CD4-positive, alpha-beta T cell treated with Interleukin-6 at 100 ng/mL for 8 hours (primary cell): Measurements from ENCODE around the gene VPS29.
"Not testable (repeated sequence)": the region's sequence is repeated elsewhere in the genome, so short reads cannot be mapped to it uniquely, and the experiment has no call there.

Experiments
- DNase-seq: peaks from one replicate; pipeline ENCODE4 v3.0.0-alpha.2; 2020; ENCODE audit warnings: mixed read lengths, low spot score

VPS29 gene

DNA sequence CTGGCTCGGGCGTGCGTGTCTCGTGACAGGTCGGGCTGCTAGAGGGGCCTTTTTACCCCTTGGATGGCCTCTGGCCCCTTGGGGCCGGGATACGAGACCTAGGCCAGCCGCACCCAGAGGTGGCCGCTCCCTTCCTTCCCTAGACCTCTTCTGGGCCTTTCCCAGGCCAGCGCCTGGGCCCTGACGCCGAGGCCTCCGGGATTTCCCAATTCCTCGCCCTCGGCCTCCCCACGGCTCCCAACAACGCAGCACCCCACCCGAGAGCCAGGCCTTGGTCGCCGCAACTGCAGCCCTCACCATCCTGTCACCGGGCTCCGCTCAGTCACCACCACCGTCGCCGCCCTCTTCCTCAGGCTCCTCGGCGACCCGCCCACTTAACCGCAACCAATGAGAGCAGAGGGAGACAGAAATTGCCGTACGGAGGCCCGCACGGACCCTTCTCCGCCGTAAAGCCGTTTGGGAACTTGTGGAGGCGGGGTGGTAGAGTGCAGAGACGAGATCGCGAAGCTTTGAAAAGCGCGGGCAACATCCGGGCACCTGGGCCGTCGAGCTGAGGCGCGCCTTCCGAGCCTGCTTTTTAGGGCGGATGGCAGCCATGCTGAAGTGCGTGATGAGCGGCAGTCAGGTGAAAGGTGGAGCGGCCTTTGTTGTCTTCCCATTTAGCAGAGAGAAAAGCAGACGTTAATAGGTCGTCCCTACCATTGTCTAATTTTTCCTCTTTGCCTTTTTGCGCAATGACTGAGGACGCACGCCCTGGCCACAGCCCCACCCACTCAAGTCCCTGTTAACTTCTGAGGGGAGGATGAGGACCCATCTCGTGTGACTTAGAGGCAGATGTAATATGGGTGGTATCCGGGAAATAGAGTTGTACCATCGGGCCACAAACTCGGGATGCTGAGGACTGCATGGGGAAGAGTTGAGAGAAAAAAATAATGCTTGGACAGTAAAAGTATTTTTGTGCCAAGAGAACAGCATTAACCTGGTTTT, at the start of gene VPS29, which contains the start of gene RAD9B:
VPS29 (minus strand) TSS at position 360 of the 987 bp plus-strand sequence; CDS start at position 300, 60 bp downstream.
RAD9B (plus strand) TSS at position 580 of the 987 bp plus-strand sequence; CDS start at position 587, 7 bp downstream.
- peak; percentile 99 for DNase-seq

DNA sequence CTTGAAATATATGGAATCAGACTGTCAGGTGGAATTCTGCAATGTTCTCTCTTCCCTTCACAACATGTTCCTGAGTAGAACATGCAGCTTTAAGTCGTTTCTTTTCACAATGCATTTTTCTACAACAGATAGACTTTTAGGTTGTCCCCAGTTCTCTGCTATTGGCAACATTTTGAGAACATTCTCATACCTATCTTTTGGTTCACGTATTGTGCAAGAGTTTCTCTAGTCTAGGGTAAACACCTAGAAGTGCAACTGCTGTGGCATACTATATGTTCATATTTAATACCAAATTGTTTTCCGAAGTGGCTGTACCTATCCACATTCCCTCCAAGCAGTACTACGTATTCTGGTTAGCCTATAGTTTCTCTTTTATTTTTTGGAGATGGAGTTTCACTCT, 49.1 kb upstream of the VPS29 start:
- no peak for DNase-seq

DNA sequence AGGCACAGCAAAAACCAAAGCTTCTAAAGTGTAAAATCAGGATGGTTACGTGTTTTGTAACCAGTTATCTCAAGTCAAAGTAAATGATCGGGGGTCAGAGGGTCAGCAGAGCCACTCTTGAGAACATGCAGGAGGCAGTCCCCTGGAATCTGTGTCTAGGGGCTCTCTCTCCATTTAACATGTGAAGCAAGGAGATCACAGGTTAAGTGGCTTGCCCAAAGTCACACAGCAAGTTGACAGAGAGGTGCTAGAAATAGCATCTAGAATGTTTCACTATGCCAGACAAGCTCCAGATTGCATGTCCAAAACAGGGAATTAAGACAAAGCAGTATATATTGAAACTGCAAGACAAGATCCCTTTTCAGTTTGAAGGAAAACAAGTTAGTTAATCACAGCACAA, 47.8 kb upstream of the VPS29 start:
- DNase-seq: no peak

DNA sequence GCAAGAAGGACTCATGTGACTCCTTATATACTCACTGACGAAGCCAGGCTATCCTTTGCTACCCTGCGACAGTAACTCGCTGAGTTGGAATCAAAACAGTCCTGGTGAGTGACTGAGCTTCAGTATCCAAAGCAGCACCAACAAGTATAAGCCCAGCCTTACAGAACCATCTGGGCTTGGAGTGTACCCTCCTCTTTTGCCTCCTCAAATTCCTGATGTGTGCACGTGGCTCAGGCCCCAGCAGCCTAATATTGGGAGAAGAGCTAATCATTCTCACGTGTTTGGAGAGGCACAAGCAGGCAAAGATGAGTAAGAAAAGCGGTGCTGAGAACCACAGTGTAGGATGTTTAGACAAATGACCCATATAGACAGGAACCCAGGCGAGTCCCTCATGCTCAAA, 46.8 kb upstream of the VPS29 start:
- no peak for DNase-seq

DNA sequence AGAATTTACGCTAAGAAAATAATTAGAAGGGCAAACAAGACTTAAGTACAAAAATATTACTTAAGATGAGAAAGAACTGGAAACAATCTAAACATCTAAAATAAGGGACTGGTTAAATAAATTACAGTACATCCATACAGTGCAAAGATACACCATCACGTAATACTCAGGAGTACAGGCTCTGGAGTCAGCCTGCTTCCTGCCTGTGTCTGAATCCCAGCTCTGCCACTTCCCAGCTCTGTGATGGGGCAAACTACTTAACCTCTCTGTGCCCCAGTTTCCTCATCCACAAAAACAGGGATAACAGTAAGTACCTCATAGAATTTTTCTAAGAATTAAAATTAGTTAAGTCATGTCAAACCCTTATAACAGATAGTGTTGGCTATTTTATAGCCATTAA, 45.2 kb upstream of the VPS29 start:
- DNase-seq: no peak

DNA sequence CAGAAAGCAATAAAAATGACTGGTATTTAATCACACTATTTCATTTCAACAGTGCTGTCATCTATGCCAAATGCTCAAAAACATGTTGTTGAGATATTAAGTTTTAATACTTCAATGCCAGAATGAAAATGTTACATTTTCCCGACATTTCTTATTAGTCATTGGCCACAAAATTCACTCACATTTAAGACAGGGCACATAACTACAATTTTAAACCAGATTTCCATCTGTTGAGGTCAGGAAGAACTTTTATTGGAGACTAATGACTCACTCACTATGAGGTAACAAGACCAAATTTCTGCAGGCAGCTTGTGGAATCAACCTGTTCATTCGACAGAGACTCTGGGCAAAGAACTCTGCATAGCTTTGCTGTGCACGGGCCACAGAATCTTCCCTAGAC, 44.4 kb upstream of the VPS29 start:
- no peak for DNase-seq

DNA sequence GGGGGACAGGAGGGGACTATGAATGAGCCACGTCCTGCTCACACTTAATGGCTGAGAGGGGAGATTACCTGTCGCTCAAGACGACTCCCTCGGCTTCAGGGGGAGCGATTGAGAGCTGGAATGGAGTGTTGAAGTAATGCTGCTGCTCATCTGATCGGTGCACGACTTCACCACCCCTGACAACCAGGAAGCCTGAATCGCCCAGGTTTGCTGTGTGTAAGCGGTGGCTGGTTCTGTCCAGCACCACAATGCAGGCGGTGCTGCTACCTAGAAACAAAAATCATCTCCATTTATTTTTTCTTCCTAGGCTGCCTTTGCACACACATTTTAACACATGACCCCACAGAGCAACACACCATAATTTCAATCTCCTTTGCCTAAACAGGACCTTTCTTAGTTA, 43.9 kb upstream of the VPS29 start:
- DNase-seq: no peak

DNA sequence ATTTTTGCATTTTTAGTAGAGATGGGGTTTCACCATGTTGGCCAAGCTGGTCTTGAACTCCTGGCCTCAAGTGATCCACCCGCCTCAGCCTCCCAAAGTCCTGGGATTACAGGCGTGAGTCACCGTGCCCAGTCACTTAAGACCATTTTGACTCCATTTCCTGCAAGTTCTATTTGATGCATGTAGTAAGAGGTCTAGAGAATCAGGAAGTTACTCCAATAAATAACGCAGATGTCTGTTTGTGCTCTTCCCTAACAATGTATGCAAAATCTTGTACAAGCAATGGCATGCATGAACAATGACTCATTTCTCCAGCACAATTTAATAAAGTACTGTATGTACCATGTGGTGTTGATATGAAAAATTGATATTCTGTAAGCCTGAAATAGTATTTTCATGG, 43.3 kb upstream of the VPS29 start:
- not testable (repeated sequence) for DNase-seq

DNA sequence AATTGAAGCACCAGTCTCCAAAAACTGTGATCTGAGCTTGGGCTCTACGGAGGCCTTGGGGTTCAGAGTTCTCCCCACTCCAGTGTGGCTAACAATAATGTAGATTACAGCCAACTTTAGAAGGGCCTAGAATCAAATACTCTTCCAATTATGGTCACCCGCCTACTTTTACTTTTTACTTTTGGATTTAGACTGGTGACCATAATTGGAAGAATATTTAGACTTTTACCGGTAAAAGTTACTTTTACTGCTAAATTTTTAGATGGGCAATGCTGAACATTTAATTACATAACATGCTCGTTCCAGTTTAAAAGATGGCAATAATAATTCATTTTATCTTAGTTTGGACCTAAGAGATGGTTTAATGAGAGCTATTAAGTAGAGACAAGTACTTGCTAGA, 42.1 kb upstream of the VPS29 start:
- no peak for DNase-seq

DNA sequence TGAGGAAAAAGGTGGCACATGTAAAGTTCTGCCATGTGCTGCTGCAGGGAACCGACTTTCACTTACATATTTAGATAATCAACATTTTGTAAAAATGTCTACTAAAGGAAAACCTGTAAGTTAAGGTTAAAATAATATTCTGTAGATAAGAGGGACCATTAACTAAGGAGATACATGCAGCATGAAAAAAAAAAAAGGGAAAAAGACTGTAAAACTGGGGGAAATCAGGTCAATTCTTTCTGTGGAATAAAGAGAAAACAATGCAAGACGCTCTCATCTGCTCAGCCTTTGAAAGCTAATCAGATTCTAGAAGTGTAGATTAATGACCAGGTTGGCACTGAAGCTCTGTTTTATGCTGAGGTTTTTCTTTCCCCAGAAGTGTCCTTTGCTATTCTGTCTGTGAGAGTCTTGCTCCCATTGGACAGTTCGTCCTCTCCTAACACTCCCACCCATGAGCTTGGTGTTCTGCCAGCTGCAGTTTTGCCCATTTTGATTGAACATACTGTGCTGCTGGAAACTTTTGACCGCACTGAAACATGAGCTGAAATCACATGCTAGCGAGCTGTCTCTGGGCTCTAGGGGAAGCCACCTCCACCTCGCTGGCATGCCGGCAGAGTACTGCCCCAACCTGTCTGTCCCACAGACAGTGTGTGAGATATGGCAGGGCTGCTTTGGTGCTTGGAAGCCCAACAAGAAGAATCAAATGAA, 41.5 kb upstream of the VPS29 start:
- DNase-seq: no peak

DNA sequence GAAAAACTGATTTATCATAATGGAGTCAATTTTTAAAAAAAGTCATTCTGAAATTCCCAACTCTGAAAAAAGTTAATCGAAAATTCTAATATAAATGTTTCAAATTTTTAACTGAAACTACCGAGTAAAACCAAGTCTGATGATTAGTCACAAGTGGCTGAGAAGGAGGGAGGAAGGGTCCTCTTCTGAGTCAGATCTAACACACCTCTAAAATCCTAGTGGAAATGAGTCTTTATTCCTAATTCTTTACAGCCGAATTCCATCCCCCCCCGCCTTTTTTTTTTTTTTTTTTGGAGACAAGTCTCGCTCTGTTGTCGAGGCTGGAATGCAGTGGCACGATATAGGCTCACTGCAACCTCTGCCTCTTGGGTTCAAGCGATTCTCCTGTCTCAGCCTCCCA, 38.1 kb upstream of the VPS29 start:
- DNase-seq: no peak

DNA sequence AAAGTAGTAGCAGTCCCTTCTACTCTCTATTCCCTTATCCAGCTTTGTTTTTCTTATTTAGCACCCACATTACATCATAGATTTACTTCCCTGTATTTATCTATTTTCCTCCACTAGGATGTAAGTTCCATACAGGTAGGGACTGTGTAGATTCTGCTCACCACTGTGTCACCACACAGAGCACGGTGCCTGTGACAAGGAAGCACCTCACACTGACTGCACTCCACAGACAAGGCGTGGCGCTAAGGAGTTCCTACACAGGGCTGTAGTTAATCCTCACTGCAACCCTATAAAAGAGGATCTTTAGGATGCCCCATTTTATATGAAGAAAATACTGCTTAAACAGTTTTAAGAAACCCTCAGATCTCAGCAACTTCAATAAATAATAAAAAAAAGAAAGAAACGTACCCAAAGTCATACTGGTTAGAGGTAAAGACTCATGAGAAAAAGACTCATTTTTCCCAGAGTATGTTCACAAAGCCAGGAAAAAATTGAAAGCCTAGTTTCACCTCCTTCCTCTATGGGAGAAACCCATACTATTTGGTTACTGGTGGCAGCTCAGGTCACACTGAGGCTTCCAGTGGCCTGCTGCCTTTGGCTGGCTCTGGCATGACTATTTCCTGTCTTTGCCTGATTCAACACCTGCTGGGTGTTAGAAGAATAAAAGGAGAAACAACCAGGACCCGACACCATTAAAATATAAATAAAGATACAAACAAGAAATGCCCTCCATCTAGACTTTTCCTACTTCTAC, 37.1 kb upstream of the VPS29 start:
- DNase-seq: no peak

DNA sequence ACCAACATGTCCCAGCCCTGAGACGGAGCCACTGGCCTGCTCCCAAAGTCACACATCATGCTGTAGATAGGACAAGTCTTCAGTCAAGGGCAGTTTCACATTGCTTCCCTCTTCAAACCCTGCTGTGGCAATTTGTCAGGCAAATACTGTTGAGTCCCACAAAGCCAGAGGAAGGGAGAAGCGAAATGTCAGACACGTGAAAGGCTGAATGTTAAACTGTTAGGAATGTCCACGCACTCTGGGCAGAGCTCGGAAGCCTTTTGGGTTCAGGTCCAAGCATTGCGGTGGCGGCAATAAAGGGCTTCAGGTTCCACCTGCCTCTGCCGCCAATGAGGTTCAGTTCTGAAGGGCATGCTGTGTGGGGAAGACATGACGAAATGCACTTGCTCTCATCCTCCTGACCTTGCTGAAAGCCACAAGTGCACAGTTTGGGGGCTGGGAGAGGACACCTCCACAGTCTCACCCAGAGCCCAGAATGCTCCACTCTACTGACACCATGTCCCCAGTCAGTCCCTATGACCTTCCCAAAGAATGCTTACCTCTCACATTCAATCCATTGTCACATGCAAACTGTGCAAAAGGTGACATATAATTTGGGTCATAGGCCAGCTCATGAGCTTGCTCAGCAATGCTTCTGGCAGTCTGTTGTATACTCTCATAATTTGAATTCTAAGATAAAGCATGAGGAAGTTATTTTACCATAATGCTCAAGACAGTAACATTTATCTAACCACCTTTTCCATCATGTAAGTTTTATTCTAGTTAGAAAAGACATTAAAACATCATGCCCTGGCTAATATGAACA, 35.9 kb upstream of the VPS29 start:
- DNase-seq: no peak

DNA sequence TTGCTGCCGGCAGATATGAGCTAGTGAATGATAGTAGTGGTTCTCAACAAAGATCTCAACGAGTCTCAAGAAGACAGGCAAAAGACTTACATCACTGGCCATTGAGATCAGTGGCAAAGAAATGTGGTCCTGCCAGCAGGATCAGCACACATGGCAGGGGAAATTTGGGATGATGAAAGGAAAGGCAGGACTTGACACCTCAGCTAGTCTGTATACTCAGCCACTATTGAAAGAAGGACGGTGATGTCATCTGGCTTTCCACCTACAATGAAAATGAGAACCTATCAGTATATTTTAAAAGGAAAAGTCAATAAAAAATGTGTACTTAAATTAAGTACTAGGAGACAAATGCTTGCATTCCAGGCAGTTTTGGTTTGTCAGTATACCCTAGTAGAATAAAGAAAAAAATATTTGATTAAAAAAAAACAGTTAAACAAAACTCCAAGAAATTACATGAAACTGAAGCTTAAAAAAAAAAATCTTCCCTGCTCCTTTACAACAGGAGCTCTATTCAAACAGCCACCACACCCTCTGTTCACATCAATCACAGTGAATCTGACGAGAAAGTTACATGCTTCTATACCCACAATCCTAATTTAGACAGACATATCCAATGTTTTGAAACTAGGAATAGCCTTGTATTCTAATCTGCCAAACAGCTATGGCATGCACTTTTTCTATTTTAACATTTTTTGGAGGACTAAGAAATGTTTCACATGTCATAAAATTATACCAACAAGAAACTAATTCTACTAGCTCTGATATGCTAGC, 35.1 kb upstream of the VPS29 start:
- DNase-seq: no peak

DNA sequence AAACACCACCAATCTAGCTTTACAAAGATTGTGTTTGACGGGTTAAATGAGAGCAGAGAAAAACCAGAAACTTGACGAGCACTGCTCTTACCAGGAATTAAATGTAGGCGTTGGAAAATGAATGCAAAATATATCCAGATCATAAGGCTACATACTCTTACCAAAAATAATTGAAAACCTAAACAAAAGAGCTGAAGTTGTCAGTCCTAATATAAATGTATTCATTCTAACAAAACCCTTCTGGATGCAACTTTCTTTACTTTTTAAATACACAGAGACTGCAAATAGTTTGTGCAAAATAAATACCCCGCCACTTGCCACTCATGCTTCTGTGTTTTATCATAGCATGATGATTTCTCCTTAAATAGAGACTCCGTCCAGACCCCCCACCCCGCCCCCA, 32.9 kb upstream of the VPS29 start:
- no peak for DNase-seq

DNA sequence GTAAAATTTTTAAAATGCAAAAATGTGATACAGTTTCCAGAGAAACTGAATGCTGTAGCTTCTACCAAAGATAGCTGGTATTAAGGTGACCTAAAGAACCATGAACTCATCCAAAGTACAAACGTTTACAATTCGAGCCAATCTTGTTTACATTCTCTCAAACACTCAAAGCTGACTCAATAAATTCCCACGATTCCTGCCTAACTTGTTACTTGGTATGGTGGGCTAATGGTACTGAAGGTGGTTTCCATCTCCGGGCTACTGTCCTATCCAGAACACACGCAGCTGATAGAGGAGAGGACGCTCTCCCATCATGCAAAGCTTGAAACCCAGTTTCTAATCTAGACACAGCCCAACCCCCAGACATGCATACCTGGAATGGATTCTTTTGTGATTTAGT, 31.7 kb upstream of the VPS29 start:
- no peak for DNase-seq

DNA sequence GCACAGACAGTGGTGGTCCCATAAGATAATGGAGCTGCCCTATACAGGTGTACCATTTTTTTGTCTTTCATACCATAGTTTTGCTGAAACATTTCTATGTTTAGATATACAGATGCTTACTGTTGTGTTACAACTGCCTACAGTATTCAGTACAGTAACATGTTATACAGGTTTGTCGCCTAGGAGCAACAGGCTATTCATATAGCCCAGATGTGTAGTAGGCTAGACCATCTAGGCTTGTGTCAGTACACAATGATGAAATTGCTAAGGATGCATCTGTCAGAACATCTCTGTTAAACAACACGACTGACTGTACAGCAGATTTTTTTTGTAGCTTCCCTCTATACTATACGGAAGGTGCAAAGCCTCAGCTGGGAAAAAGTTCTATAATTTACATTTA, 30.7 kb upstream of the VPS29 start:
- no peak for DNase-seq

DNA sequence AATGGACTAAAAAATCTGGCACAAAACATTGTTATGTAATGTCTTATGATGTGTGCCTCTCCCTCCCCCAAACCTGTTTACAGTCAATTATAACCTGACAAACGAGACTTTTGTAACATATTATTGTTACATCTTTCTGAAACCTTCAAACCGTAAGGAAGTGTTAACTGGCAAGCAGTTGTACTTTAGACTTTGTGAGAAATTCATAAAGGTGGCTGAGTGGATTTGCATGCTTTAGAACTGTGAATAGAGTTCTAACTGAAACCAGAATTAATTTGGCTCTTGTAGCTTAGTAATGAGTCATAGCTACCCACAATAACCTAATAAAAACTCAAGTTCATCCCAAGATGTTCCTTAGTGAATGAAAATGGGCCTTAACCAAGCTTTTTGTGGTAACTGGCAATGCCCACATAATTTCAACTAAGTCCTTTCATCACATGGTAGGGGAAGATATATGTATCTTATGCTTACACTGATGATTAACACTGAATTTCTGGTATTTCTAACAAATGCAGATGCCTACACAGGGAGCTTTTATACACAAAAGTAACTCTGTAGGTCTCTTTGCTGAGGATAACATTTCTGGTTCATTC, 29.9 kb upstream of the VPS29 start:
- DNase-seq: no peak

DNA sequence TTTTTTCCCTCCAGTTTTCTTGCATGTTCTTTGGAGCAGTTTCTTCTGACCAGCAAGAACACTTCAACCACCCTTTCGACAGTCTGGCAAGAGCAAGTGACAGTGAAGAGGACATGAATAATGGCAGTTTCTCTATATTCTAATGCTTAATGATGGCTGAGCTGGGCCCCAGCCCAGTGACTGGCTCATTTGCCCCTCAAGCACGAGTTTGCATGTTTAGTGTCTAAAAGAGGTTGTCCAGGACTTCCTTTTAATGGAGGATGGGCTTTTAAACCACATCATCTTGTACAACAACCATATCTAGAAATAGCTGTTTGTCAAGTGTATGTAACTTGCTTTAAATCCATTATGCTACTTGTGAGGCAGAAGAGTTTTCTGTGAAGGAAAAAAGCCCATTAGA, 28.6 kb upstream of the VPS29 start:
- DNase-seq: no peak

DNA sequence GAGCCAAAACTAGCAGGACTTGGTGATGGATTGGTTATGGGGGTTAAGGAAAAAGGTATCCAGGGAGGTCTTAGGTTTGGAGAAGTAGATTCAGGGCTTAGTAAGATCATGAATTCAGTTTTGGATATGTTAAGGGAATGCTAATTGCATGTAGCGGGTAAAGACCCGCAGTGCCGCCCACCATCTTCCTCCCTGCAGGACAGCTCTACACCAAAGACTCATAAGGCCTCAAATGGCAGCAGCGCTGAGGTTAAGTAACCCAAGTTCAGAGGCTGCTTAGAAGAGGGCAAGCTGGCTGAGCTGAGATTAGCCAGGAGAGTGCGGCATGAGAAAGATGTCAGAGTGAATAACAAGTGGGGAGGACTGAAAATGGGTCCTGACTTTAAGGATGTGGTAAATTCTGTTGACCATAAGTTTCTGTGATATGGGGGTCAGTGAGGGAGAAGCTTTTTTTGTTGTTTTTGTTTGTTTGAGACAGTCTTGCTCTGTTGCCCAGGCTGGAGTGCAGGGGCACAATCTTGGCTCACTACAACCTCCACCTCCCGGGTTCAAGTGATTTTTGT, 26.4 kb upstream of the VPS29 start:
- no peak for DNase-seq
